Renal pelvis (tissue), 3 donors: ENCODE results near the gene VWA8. TPM values are rescaled to one million over a fixed set of nuclear protein-coding genes. Genes with fewer than 3 reads are reported as not detected.

Experiments used
- polyA plus RNA-seq, 3 donors: library from polyadenylated mRNA; unstranded; fragments of 120-200 nt; gene quantifications; one replicate each; pipeline ENCODE4 v1.2.1, GENCODE V29; 2013; ENCODE audit not compliant: insufficient read length in 3 of 3

The VWA8 gene
- polyA plus RNA-seq, 3 donors, result 19.0 to 21.1 (median 19.0) TPM

Other genes with a start within 250 kb of the VWA8 start
- 10 to 100 TPM in 1 of 3 donors, 1 to 10 TPM in 2; 5.1 to 10.1 (median 9.6) TPM for gene DGKH, start 87.5 kb upstream of the VWA8 start, polyA plus RNA-seq